H1 (cell line): ENCODE results near the gene HFE. TPM values are rescaled to one million over a fixed set of nuclear protein-coding genes. Genes with fewer than 3 reads are reported as not detected.

Experiments
- CTCF ChIA-PET: fragments of 300-600 bp; sonication (Branson Sonifier 250); formaldehyde crosslinking; loops from one replicate; lab custom pipeline; 2021; ENCODE audit not compliant: partially characterized antibody; lab: Charles Lee
- POLR2A ChIA-PET: fragments of 300-600 bp; sonication (Branson Sonifier 250); formaldehyde crosslinking; loops from one replicate; lab custom pipeline; 2021; ENCODE audit warnings: inconsistent platforms; ENCODE audit not compliant: partially characterized antibody; lab: Charles Lee
- DNase-seq, 2 experiments: peaks; one replicate each; pipeline versions ENCODE4 v3.0.0 to v3.0.0-alpha.2; 2010 to 2022; ENCODE audit warnings: low spot score in 2 of 2, low read depth in 1 of 2, mixed read lengths in 1 of 2
- FAIRE-seq: peaks from 2 replicates; lab custom pipeline; 2011; peaks lifted over from hg19 to GRCh38; lab: Jason Lieb, UNC
- H2AFZ ChIP-seq: 2 replicates; pipeline ENCODE4 v1.8.1; 2012; ENCODE audit warnings: low read length, inconsistent platforms
- H2AK5ac ChIP-seq: 2 replicates; pipeline ENCODE4 v1.6.1; 2013; ENCODE audit warnings: low read depth, low read length
- H2BK120ac ChIP-seq: replicated peaks from 2 replicates; pipeline ENCODE3; 2013; ENCODE audit warnings: low read depth, low read length, inconsistent platforms
- H2BK12ac ChIP-seq: 2 replicates; pipeline ENCODE4 v1.6.1; 2013; ENCODE audit warnings: low read depth, low read length
- H2BK15ac ChIP-seq: 2 replicates; pipeline ENCODE4 v1.6.1; 2013; ENCODE audit warnings: low read length
- H2BK20ac ChIP-seq: 2 replicates; pipeline ENCODE4 v1.6.1; 2013; ENCODE audit warnings: low read length
- H2BK5ac ChIP-seq: 2 replicates; pipeline ENCODE4 v1.6.1; 2013; ENCODE audit warnings: low read depth, low read length
- H3K14ac ChIP-seq: 2 replicates; pipeline ENCODE4 v1.6.1; 2013; ENCODE audit warnings: inconsistent platforms; ENCODE audit not compliant: insufficient read length
- H3K18ac ChIP-seq: 2 replicates; pipeline ENCODE4 v1.6.1; 2013; ENCODE audit warnings: low read length; ENCODE audit errors: extremely low read depth
- H3K23ac ChIP-seq: 2 replicates; pipeline ENCODE4 v1.6.1; 2013; ENCODE audit warnings: inconsistent platforms; ENCODE audit not compliant: insufficient read length
- H3K23me2 ChIP-seq: 2 replicates; pipeline ENCODE4 v1.6.1; 2013; ENCODE audit warnings: low read depth, low read length
- H3K27ac ChIP-seq: 2 replicates; pipeline ENCODE4 v1.6.1; 2011; ENCODE audit warnings: low read depth, low read length, inconsistent platforms
- H3K27me3 ChIP-seq, 4 experiments: replicated peaks in 1 of 4; 1 replicate in 1 of 4; 2 replicates in 3 of 4; pipeline versions ENCODE4 v1.6.1 to v1.8.1; 2011 to 2013; ENCODE audit warnings: low read length in 3 of 4, mild to moderate bottlenecking in 3 of 4, inconsistent platforms in 2 of 4, mixed read lengths in 2 of 4, moderate library complexity in 1 of 4; ENCODE audit not compliant: control insufficient read depth in 3 of 4, insufficient read depth in 3 of 4; ENCODE audit errors: extremely low read depth in 1 of 4
- H3K36me3 ChIP-seq, 4 experiments: 2 replicates each; pipeline versions ENCODE4 v1.6.1 to v1.8.1; 2011 to 2013; ENCODE audit warnings: mild to moderate bottlenecking in 4 of 4, low read length in 3 of 4, moderate library complexity in 2 of 4, control low read depth in 1 of 4, inconsistent platforms in 1 of 4; ENCODE audit not compliant: insufficient read depth in 4 of 4, control insufficient read depth in 2 of 4
- H3K4ac ChIP-seq: replicated peaks from 2 replicates; pipeline ENCODE3; 2013; ENCODE audit warnings: low read length, low read depth, mixed read lengths, inconsistent platforms; ENCODE audit not compliant: insufficient read length
- H3K4me1 ChIP-seq, 4 experiments: replicated peaks in 1 of 4; 1 replicate in 1 of 4; 2 replicates in 3 of 4; pipeline versions ENCODE4 v1.6.1 to v1.8.1; 2011 to 2013; ENCODE audit warnings: low read length in 3 of 4, inconsistent platforms in 2 of 4, mixed read lengths in 1 of 4; ENCODE audit not compliant: insufficient read depth in 4 of 4, control insufficient read depth in 3 of 4
- H3K4me2 ChIP-seq, 2 experiments: 2 replicates each; pipeline versions ENCODE4 v1.6.1 to v1.8.1; 2011 to 2013; ENCODE audit warnings: low read depth in 2 of 2, low read length in 2 of 2, control low read depth in 1 of 2, inconsistent platforms in 1 of 2, mild to moderate bottlenecking in 1 of 2; ENCODE audit not compliant: insufficient read depth in 1 of 2
- H3K4me3 ChIP-seq, 4 experiments: fragments of 200-600, 300-600 bp in 1 of 4; sonication (generic), shearing (Covaris generic), sonication (Bioruptor Twin) in 1 of 4; 2 replicates each; pipeline versions ENCODE4 v1.5.1 to v1.8.1; 2011 to 2016; ENCODE audit warnings: low read length in 4 of 4, low read depth in 3 of 4, control low read depth in 2 of 4, inconsistent platforms in 2 of 4, mild to moderate bottlenecking in 2 of 4, mixed read lengths in 1 of 4, moderate library complexity in 1 of 4; ENCODE audit not compliant: insufficient read depth in 2 of 4; ENCODE audit errors: extremely low read depth in 1 of 4
- H3K56ac ChIP-seq: replicated peaks from 2 replicates; pipeline ENCODE3; 2013; ENCODE audit warnings: low read depth, mild to moderate bottlenecking, mixed read lengths, low read length, inconsistent platforms; ENCODE audit not compliant: insufficient read length
- H3K79me1 ChIP-seq: 2 replicates; pipeline ENCODE4 v1.6.1; 2013; ENCODE audit warnings: low read depth, low read length, control low read depth
- H3K79me2 ChIP-seq, 2 experiments: 2 replicates each; pipeline versions ENCODE4 v1.6.1 to v1.8.1; 2012 to 2013; ENCODE audit warnings: low read length in 2 of 2, mild to moderate bottlenecking in 2 of 2, inconsistent platforms in 1 of 2; ENCODE audit not compliant: insufficient read depth in 2 of 2, control insufficient read depth in 1 of 2
- H3K9ac ChIP-seq, 4 experiments: replicated peaks in 1 of 4; 1 replicate in 1 of 4; 2 replicates in 3 of 4; pipeline versions ENCODE4 v1.6.1 to v1.8.1; 2011 to 2013; ENCODE audit warnings: low read depth in 3 of 4, low read length in 3 of 4, control low read depth in 2 of 4, mild to moderate bottlenecking in 2 of 4, moderate library complexity in 2 of 4, inconsistent platforms in 1 of 4; ENCODE audit errors: extremely low read depth in 1 of 4
- H3K9me3 ChIP-seq, 2 experiments: 2 replicates each; pipeline versions ENCODE4 v1.6.1 to v1.8.1; 2012 to 2013; ENCODE audit warnings: mild to moderate bottlenecking in 2 of 2, moderate library complexity in 2 of 2, control low read depth in 1 of 2, inconsistent platforms in 1 of 2, low read depth in 1 of 2, low read length in 1 of 2, mixed read lengths in 1 of 2; ENCODE audit not compliant: insufficient read depth in 2 of 2
- H4K20me1 ChIP-seq, 2 experiments: replicated peaks in 1 of 2; 2 replicates each; pipeline versions ENCODE3 to v1.8.1; 2011 to 2013; ENCODE audit warnings: inconsistent platforms in 2 of 2, low read length in 2 of 2, mild to moderate bottlenecking in 1 of 2; ENCODE audit not compliant: insufficient read depth in 2 of 2, control insufficient read depth in 1 of 2
- H4K5ac ChIP-seq: 2 replicates; pipeline ENCODE4 v1.6.1; 2013; ENCODE audit warnings: low read length, low read depth, mixed read lengths, inconsistent platforms; ENCODE audit not compliant: insufficient read length
- H4K8ac ChIP-seq: 2 replicates; pipeline ENCODE4 v1.8.0; 2013; ENCODE audit warnings: mild to moderate bottlenecking, moderate library complexity, low read length, inconsistent platforms; ENCODE audit not compliant: insufficient read depth; ENCODE audit errors: extremely low read depth
- H4K91ac ChIP-seq: replicated peaks from 2 replicates; pipeline ENCODE3; 2013; ENCODE audit warnings: low read length, mixed read lengths, inconsistent platforms; ENCODE audit not compliant: insufficient read length
- CREB1 ChIP-seq: IDR thresholded peaks from 2 replicates; pipeline ENCODE4 v1.6.1; 2012; ENCODE audit warnings: inconsistent platforms
- CTBP2 ChIP-seq: IDR thresholded peaks from 2 replicates; pipeline ENCODE4 v1.7.0; 2011; ENCODE audit warnings: borderline replicate concordance, mild to moderate bottlenecking, moderate library complexity, mixed read lengths, low read length; ENCODE audit not compliant: insufficient read depth, insufficient read length
- HDAC2 ChIP-seq, 2 experiments: fragments of 300-600 bp in 1 of 2; sonication (generic) in 1 of 2; IDR thresholded peaks; 2 replicates each; pipeline ENCODE4 v1.6.1; 2011 to 2012; ENCODE audit warnings: low read depth in 2 of 2, low read length in 2 of 2, mild to moderate bottlenecking in 2 of 2, moderate library complexity in 2 of 2, borderline replicate concordance in 1 of 2, inconsistent platforms in 1 of 2
- RBBP5 ChIP-seq: IDR thresholded peaks from 2 replicates; pipeline ENCODE4 v1.7.1; 2012; ENCODE audit warnings: low read depth, mild to moderate bottlenecking, inconsistent platforms, low read length, moderate library complexity, borderline replicate concordance
- RNF2 ChIP-seq: fragments of 200-900, 300-1000 bp; sonication (generic); IDR thresholded peaks from 2 replicates; pipeline ENCODE4 v1.7.1; 2016; ENCODE audit warnings: borderline replicate concordance, low read depth, mild to moderate bottlenecking, antibody characterized with exemption, low read length; ENCODE audit not compliant: poor library complexity, severe bottlenecking; ENCODE audit errors: missing control alignments
- SIN3A ChIP-seq, 2 experiments: IDR thresholded peaks in 1 of 2; conservative IDR thresholded peaks in 1 of 2; 2 replicates each; pipeline ENCODE4 v1.6.1; 2011 to 2012; ENCODE audit warnings: low read length in 2 of 2, improper control_type of control experiment in 1 of 2, low read depth in 1 of 2, mild to moderate bottlenecking in 1 of 2
- SP1 ChIP-seq: IDR thresholded peaks from 2 replicates; pipeline ENCODE4 v1.6.1; 2011; ENCODE audit warnings: low read depth, low read length
- YY1 ChIP-seq: IDR thresholded peaks from 2 replicates; pipeline ENCODE4 v1.6.1; 2011; ENCODE audit warnings: low read depth, mild to moderate bottlenecking, low read length
- WGBS, 2 experiments: shearing (Covaris generic) in 1 of 2; methylation state at CpG; one replicate each; pipeline versions ENCODE4 v1.1.6 to v1.1.7; 2013 to 2015; ENCODE audit warnings: low lambda C conversion rate in 2 of 2, mixed read lengths in 2 of 2, inconsistent platforms in 1 of 2, low coverage in 1 of 2, missing lambda C conversion rate in 1 of 2; ENCODE audit not compliant: insufficient replicate concordance in 2 of 2, insufficient coverage in 1 of 2, insufficient read length in 1 of 2; ENCODE audit errors: extremely low coverage in 1 of 2, missing lambda C conversion rate in 1 of 2; 5-methylcytosine and 5-hydroxymethylcytosine counted together
- polyA plus RNA-seq, 7 experiments: library from polyadenylated mRNA; depleted of rRNA in 3 of 7; stranded (reverse) in 5 of 7; unstranded in 2 of 7; fragments of >200 nt in 5 of 7; fragments of 200-250 nt in 2 of 7; gene quantifications; 1 replicate in 5 of 7; 2 replicates in 1 of 7; 4 replicates in 1 of 7; pipeline versions ENCODE4 v1.2.1 to v1.2.3, GENCODE V29; 2011 to 2013; ENCODE audit warnings: missing spikeins in 2 of 7, mixed read lengths in 2 of 7
- total RNA-seq: library from RNA; stranded (reverse); fragmentation: NEBNext Ultra II Directional; extraction: Animal tissue kit (Norgen Biotek cat#: 25700); gene quantifications from 2 replicates; pipeline ENCODE4 v1.2.1, GENCODE V29; 2021
- TF ChIP-seq, protein P1 (sequence below): IDR thresholded peaks from 2 replicates; pipeline ENCODE4 v1.6.1; 2011; ENCODE audit warnings: low read depth, mild to moderate bottlenecking, low read length; ENCODE audit not compliant: insufficient read depth

HFE gene
- total and polyA plus RNA-seq, 2 of the 8 experiments (the other 6 are each of a cell fraction or from before 2014, with no cell fraction given): 1.6 to 2.0 TPM

DNA sequence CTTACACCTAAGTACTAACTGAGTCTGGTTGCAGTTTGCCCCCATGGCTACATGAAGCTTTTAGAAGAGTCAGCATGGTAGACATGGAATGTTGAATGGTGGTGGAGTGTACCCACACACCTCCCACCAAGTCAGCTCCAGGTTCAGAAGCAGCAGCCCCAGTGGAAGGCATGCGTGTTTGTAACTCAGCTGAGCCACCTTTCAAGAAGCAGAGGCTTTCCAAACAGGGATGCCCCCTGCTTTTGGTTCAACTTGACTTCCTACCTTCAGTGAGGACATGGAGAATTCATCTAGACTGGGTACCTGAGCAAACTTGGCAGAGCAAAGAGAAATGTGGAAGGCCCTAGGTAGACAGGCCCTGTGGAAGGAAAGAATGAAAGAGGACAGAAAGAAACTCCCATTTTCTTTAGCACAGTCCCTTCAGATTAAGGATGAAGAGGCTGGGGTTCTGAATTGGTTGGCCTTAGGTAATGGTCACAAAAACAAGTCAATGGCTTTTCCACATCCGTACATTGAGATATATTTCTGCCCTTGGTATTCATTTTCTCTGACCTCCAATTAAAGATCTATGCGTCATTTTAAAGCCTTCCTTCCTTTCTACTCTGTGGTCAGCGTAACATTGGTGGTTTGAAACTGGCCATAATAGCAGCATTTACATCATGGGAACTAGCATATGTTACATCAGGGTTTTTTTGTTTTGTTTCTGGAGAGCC is 53.2 kb downstream of the HFE start:
- Histone ChIP-seq H3K4me1 (no peaks in the 10 kb centered on the region), H4K5ac (no peak overlapping the region), H2AK5ac (no peak overlapping the region), H4K91ac (no peak overlapping the region), H4K8ac (no peak overlapping the region), H2BK15ac (no peak overlapping the region), H3K79me1 (no peaks in the 10 kb centered on the region), H3K36me3 (0 out of 8 replicates have a peak, but pooled peaks cover 0 to 3% (median 0%) of the 10 kb centered on the region in 4 experiments), H3K56ac (no peak overlapping the region), H2BK5ac (no peak overlapping the region), H3K4ac (no peak overlapping the region), H2BK12ac (no peak overlapping the region), H3K23ac (no peak overlapping the region), H3K27ac (no peak overlapping the region), H3K79me2 (no peaks in the 10 kb centered on the region), H2AFZ (no peak overlapping the region), H2BK120ac (no peak overlapping the region), H3K4me3 (no peak overlapping the region), H3K23me2 (no peaks in the 10 kb centered on the region), H3K18ac (no peak overlapping the region), H3K4me2 (no peak overlapping the region), H3K9me3 (no peaks in the 10 kb centered on the region), H4K20me1 (no peaks in the 10 kb centered on the region), H3K14ac (no peak overlapping the region), H3K9ac (no peak overlapping the region), H2BK20ac (no peak overlapping the region), H3K27me3 (no peaks in the 10 kb centered on the region)
- DNase-seq: no peak
- WGBS, 2 experiments: 84% methylated on average over 4 of the region's 4 CpGs; no CpG with 5 or more reads in 1 of the 2 experiments
- ChIA-PET POLR2A (interaction anchor here (0.5 to 10.0 kb wide), 10 partner anchors 10 to 113 kb away, joined by 3 to 124 read pairs (median 6); a partner anchor contains a TSS), CTCF (interaction anchor here (0.6 kb wide), 1 partner anchor 10 kb away, joined by 4 read pairs; no protein-coding TSS in a partner anchor)
- FAIRE-seq: no peak
- TF ChIP-seq YY1 (no peak), RNF2 (no peak), HDAC2 (IDR thresholded peaks at IDR 0.05; ENCODE audit: borderline replicate concordance in 1 of 2, low read depth in 2 of 2, low read length in 2 of 2) (no peak), RBBP5 (no peak), CTBP2 (no peak), SIN3A (conservative IDR thresholded peaks at IDR 0.05 in 1 of 2, IDR thresholded peaks at IDR 0.05 in 1 of 2; ENCODE audit: low read depth in 1 of 2, low read length in 2 of 2) (no peak), SP1 (no peak), CREB1 (no peak)
- TF ChIP-seq, protein P1, sequence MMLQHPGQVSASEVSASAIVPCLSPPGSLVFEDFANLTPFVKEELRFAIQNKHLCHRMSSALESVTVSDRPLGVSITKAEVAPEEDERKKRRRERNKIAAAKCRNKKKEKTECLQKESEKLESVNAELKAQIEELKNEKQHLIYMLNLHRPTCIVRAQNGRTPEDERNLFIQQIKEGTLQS: no peak
